ENCODE data around the gene C3AR1.
A peak's percentile ranks its signal among the peaks of the same experiment; 100 is the strongest.

Gene C3AR1

GRCh38 chr12:8058506-8058905 is 7.7 kb downstream of the C3AR1 start:
- H3K27me3 ChIP-seq (ENCODE audit: control insufficient read depth, insufficient read depth, low read length) = no peaks in the 10 kb centered on the region
- no peaks in the 10 kb centered on the region for H3K9me3 ChIP-seq (ENCODE audit: control insufficient read depth, insufficient read depth, low read length)
- peaks cover 4% of the 10 kb centered on the region; the same call in 1 of the 2 replicates for H3K36me3 ChIP-seq (ENCODE audit: control insufficient read depth, insufficient read depth, low read length)
- H3K4me1 ChIP-seq (ENCODE audit: control insufficient read depth, insufficient read depth, low read length) = peaks cover 10% of the 10 kb centered on the region; the same call in 1 of the 2 replicates
- H3K4me3 ChIP-seq (ENCODE audit: low read depth, low read length) = no peak overlapping the region
- H3K9ac ChIP-seq (ENCODE audit: low read depth, low read length) = no peak overlapping the region
- H3K27ac ChIP-seq (ENCODE audit: low read depth, low read length) = no peak overlapping the region

DNA sequence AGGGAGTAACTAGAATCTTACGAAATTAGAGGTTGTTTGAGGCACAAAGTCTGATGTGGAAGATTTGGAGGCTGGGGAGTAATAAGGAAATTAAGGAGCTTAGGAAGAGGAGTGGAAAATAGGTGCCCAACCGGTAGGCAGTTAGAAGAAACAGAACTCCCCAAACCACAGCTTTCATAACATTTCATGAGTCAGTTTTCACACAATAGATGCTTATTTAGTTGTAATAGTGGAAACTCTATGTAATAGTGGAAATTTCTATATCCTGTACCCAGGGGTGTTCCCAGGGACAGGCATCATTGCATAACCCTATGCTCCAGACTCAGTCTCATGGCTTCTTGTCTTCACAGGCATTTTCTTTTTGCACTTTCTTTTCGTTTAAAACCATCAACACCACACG is 8.3 kb downstream of the C3AR1 start:
- H3K4me1 ChIP-seq (ENCODE audit: control insufficient read depth, insufficient read depth, low read length) = peaks cover 10% of the 10 kb centered on the region; the same call in 1 of the 2 replicates
- H3K9ac ChIP-seq (ENCODE audit: low read depth, low read length) = no peak overlapping the region
- no peak overlapping the region for H3K4me3 ChIP-seq (ENCODE audit: low read depth, low read length)
- H3K27ac ChIP-seq (ENCODE audit: low read depth, low read length) = no peak overlapping the region
- H3K9me3 ChIP-seq (ENCODE audit: control insufficient read depth, insufficient read depth, low read length) = no peaks in the 10 kb centered on the region
- no peaks in the 10 kb centered on the region for H3K27me3 ChIP-seq (ENCODE audit: control insufficient read depth, insufficient read depth, low read length)
- H3K36me3 ChIP-seq (ENCODE audit: control insufficient read depth, insufficient read depth, low read length) = peaks cover 4% of the 10 kb centered on the region; the same call in 1 of the 2 replicates

- H3K36me3 ChIP-seq (ENCODE audit: control insufficient read depth, insufficient read depth, low read length) = peaks cover 8% of the 10 kb centered on the region
These were observed 8.9 kb downstream of the C3AR1 start for GRCh38 chr12:8057306-8057705.

DNA sequence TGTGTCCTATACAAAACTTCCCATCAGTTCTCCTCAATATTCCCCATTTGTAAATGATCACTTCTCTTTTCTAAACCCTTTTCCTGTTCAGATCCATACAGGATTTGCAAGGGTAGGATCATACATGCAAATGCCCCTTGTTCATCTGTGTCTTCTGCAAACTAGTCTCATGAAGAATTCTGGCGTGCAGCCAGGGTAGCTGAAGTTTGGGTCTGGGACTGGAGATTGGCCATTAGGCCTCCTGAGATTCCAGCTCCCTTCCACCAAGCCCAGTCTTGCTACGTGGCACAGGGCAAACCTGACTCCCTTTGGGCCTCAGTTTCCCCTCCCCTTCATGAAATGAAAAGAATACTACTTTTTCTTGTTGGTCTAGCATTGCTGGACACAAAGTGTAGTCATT is 11.3 kb downstream of the C3AR1 start:
- Histone ChIP-seq H3K9ac (ENCODE audit: low read depth, low read length) (no peak overlapping the region), H3K36me3 (ENCODE audit: control insufficient read depth, insufficient read depth, low read length) (peaks cover 18% of the 10 kb centered on the region), H3K9me3 (ENCODE audit: control insufficient read depth, insufficient read depth, low read length) (no peaks in the 10 kb centered on the region), H3K4me3 (ENCODE audit: low read depth, low read length) (no peak overlapping the region), H3K4me1 (ENCODE audit: control insufficient read depth, insufficient read depth, low read length) (peaks cover 10% of the 10 kb centered on the region; the same call in 1 of the 2 replicates), H3K27ac (ENCODE audit: low read depth, low read length) (no peak overlapping the region), H3K27me3 (ENCODE audit: control insufficient read depth, insufficient read depth, low read length) (no peaks in the 10 kb centered on the region)

More at GRCh38 chr12:8057306-8057705, 8.9 kb downstream of the C3AR1 start:
- Histone ChIP-seq H3K4me1 (ENCODE audit: control insufficient read depth, insufficient read depth, low read length) (peaks cover 10% of the 10 kb centered on the region; the same call in 1 of the 2 replicates), H3K9ac (ENCODE audit: low read depth, low read length) (no peak overlapping the region), H3K27me3 (ENCODE audit: control insufficient read depth, insufficient read depth, low read length) (no peaks in the 10 kb centered on the region), H3K9me3 (ENCODE audit: control insufficient read depth, insufficient read depth, low read length) (no peaks in the 10 kb centered on the region), H3K27ac (ENCODE audit: low read depth, low read length) (no peak overlapping the region), H3K4me3 (ENCODE audit: low read depth, low read length) (no peak overlapping the region)

GRCh38 chr12:8052679-8053078 is 13.5 kb downstream of the C3AR1 start:
- no peak overlapping the region for H3K4me3 ChIP-seq (ENCODE audit: low read depth, low read length)
- no peaks in the 10 kb centered on the region for H3K4me1 ChIP-seq (ENCODE audit: control insufficient read depth, insufficient read depth, low read length)
- peaks cover 37% of the 10 kb centered on the region for H3K36me3 ChIP-seq (ENCODE audit: control insufficient read depth, insufficient read depth, low read length)
- H3K27me3 ChIP-seq (ENCODE audit: control insufficient read depth, insufficient read depth, low read length) = no peaks in the 10 kb centered on the region
- H3K9ac ChIP-seq (ENCODE audit: low read depth, low read length) = no peak overlapping the region
- no peak overlapping the region for H3K27ac ChIP-seq (ENCODE audit: low read depth, low read length)
- no peaks in the 10 kb centered on the region for H3K9me3 ChIP-seq (ENCODE audit: control insufficient read depth, insufficient read depth, low read length)

DNA sequence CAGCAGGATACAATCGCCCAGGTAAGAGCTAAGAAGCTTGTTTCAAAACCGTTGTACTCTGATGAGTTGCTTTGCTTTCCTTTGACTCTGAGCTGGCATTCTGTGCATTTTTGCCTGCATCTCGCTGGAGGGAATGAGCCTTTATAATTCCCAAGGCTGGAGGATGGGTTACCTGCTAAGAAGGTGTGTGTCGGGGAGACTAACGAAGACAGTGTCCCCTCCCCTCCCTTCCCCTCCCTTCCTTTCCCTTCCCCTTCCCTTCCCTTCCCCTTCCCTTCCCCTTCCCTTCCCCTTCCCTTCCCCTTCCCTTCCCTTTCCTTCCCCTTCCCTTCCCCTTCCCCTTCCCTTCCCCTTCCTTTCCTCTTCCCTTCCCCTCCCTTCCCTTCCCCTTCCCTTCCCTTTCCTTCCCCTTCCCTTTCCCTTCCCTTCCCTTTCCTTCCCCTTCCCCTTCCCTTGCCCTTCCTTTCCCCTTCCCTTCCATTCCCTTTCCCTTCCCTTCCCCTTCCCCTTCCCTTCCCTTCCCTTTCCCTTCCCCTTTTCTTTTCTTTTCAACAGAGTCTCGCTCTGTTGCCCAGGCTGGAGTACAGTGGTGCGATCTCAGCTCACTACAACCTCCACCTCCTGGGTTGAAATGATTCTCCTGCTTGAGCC is 15.4 kb downstream of the C3AR1 start:
- no peak overlapping the region for H3K9ac ChIP-seq (ENCODE audit: low read depth, low read length)
- H3K4me1 ChIP-seq (ENCODE audit: control insufficient read depth, insufficient read depth, low read length) = no peaks in the 10 kb centered on the region
- peaks cover 41% of the 10 kb centered on the region for H3K36me3 ChIP-seq (ENCODE audit: control insufficient read depth, insufficient read depth, low read length)
- no peaks in the 10 kb centered on the region for H3K27me3 ChIP-seq (ENCODE audit: control insufficient read depth, insufficient read depth, low read length)
- H3K4me3 ChIP-seq (ENCODE audit: low read depth, low read length) = no peak overlapping the region
- H3K27ac ChIP-seq (ENCODE audit: low read depth, low read length) = no peak overlapping the region
- no peaks in the 10 kb centered on the region for H3K9me3 ChIP-seq (ENCODE audit: control insufficient read depth, insufficient read depth, low read length)

GRCh38 chr12:8048906-8049305 is 17.3 kb downstream of the C3AR1 start:
- H3K9ac ChIP-seq (ENCODE audit: low read depth, low read length) = no peak overlapping the region
- no peak overlapping the region for H3K4me3 ChIP-seq (ENCODE audit: low read depth, low read length)
- H3K27ac ChIP-seq (ENCODE audit: low read depth, low read length) = no peak overlapping the region
- no peaks in the 10 kb centered on the region for H3K9me3 ChIP-seq (ENCODE audit: control insufficient read depth, insufficient read depth, low read length)
- no peaks in the 10 kb centered on the region for H3K4me1 ChIP-seq (ENCODE audit: control insufficient read depth, insufficient read depth, low read length)
- H3K36me3 ChIP-seq (ENCODE audit: control insufficient read depth, insufficient read depth, low read length) = peaks cover 45% of the 10 kb centered on the region
- no peaks in the 10 kb centered on the region for H3K27me3 ChIP-seq (ENCODE audit: control insufficient read depth, insufficient read depth, low read length)

DNA sequence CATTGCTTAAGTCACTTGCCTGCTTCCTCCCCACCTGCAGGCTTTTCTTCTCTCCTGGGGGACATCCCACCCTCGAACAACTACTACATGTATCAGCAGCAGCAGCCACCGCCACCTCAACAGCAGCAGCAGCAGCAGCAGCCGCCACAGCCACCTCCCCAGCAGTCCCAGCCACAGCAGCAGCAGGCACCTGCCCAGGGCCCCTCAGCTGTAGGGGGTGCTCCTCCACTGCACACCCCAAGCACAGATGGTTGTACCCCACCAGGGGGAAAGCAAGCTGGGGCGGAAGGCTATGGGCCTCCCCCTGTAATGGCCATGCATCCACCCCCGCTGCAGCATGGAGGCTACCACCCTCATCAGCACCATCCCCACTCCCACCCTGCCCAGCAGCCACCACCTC is 18.3 kb downstream of the C3AR1 start:
- Histone ChIP-seq H3K9me3 (ENCODE audit: control insufficient read depth, insufficient read depth, low read length) (no peaks in the 10 kb centered on the region), H3K4me1 (ENCODE audit: control insufficient read depth, insufficient read depth, low read length) (no peaks in the 10 kb centered on the region), H3K9ac (ENCODE audit: low read depth, low read length) (no peak overlapping the region), H3K4me3 (ENCODE audit: low read depth, low read length) (no peak overlapping the region), H3K36me3 (ENCODE audit: control insufficient read depth, insufficient read depth, low read length) (peaks cover 53% of the 10 kb centered on the region), H3K27me3 (ENCODE audit: control insufficient read depth, insufficient read depth, low read length) (no peaks in the 10 kb centered on the region), H3K27ac (ENCODE audit: low read depth, low read length) (no peak overlapping the region)

DNA sequence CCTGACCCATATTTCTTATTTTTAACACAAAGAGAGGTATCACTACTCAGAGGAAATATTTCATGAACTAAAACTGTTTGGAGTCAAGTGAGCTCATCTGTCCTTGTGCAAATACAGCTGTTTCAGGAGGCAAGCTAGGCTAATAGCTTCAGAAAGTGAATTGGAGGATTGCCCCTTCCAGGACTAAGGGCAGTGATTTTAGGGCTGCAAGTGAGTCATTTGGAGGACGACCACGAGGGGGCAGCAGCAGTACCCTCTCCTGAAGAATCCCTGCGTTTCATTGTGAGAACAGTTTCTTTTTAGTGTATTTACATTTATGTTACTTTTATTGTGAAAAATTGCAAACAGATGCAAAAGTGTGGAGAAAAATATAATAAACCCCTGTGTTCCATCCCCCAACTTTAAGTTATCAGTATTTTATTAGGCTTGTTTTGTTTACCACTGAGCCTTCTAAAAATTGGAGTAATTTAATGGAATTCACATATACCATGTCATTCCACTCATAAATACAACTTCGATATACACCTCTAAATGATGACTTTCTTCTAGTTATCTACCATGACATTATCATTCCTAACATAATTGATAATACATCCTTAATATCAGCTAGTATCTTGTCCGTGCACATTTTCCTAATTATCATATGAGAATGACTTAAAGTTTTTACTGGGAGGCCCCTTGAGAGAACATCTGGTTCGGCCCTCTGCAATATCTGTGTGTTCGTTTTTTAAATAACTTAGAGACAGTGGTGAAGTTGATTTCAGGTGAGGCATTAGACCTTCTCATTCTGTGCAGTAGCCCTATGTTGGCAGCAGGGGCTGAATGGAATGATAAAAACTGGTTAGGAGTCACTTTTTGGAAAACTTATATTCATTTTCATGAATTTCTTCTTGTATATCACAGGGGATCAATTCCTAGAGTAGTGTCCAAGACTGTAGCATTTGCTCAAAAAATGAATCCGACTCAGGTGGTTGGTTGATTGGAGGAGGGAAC is 19.9 kb downstream of the C3AR1 start:
- H3K4me3 ChIP-seq (ENCODE audit: low read depth, low read length) = no peak overlapping the region
- no peaks in the 10 kb centered on the region for H3K27me3 ChIP-seq (ENCODE audit: control insufficient read depth, insufficient read depth, low read length)
- H3K36me3 ChIP-seq (ENCODE audit: control insufficient read depth, insufficient read depth, low read length) = peaks cover 51% of the 10 kb centered on the region
- H3K27ac ChIP-seq (ENCODE audit: low read depth, low read length) = no peak overlapping the region
- H3K9me3 ChIP-seq (ENCODE audit: control insufficient read depth, insufficient read depth, low read length) = no peaks in the 10 kb centered on the region
- H3K4me1 ChIP-seq (ENCODE audit: control insufficient read depth, insufficient read depth, low read length) = no peaks in the 10 kb centered on the region
- no peak overlapping the region for H3K9ac ChIP-seq (ENCODE audit: low read depth, low read length)

- H3K27ac ChIP-seq (ENCODE audit: low read depth, low read length) = no peak overlapping the region
- H3K36me3 ChIP-seq (ENCODE audit: control insufficient read depth, insufficient read depth, low read length) = peaks cover 31% of the 10 kb centered on the region
- peaks cover 25% of the 10 kb centered on the region for H3K4me1 ChIP-seq (ENCODE audit: control insufficient read depth, insufficient read depth, low read length)
- no peak overlapping the region for H3K4me3 ChIP-seq (ENCODE audit: low read depth, low read length)
- no peaks in the 10 kb centered on the region for H3K27me3 ChIP-seq (ENCODE audit: control insufficient read depth, insufficient read depth, low read length)
- H3K9me3 ChIP-seq (ENCODE audit: control insufficient read depth, insufficient read depth, low read length) = no peaks in the 10 kb centered on the region
- H3K9ac ChIP-seq (ENCODE audit: low read depth, low read length) = no peak overlapping the region
These were observed 25.4 kb downstream of the C3AR1 start for GRCh38 chr12:8040791-8041190.

DNA sequence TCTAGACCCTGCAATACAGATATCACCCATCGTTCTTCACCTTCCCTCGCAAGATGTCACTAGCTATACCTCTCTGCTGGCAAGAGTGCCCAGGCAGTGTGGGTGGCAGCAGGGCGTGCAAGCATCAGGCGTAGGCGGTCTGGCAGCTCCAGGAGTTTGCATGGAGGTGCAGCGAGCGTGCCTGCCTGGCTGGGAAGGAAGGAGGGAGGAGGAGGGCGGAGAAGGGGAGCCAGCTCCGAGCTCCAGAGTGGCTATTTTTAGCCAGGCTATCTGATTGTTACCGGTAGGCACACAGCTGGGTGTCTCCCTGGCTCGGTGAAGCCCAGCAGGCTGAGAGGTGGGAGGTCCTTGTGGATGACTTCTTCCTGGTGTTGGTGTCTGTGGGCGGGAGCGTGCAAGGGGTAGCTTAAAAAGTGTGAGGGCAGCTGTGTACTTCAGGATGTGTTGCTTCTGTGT is 27.5 kb downstream of the C3AR1 start:
- peak overlapping the region; percentile 76 for H3K27ac ChIP-seq (ENCODE audit: low read depth, low read length)
- H3K4me1 ChIP-seq (ENCODE audit: control insufficient read depth, insufficient read depth, low read length) = peaks cover 40% of the 10 kb centered on the region
- H3K9me3 ChIP-seq (ENCODE audit: control insufficient read depth, insufficient read depth, low read length) = no peaks in the 10 kb centered on the region
- H3K9ac ChIP-seq (ENCODE audit: low read depth, low read length) = peak overlapping the region; percentile 26; the same call in 1 of the 2 replicates
- H3K27me3 ChIP-seq (ENCODE audit: control insufficient read depth, insufficient read depth, low read length) = no peaks in the 10 kb centered on the region
- H3K36me3 ChIP-seq (ENCODE audit: control insufficient read depth, insufficient read depth, low read length) = peaks cover 21% of the 10 kb centered on the region
- H3K4me3 ChIP-seq (ENCODE audit: low read depth, low read length) = peak overlapping the region; percentile 57

Data from HUES48 (cell line).